ENCODE data around the gene KMO.

KMO gene

DNA sequence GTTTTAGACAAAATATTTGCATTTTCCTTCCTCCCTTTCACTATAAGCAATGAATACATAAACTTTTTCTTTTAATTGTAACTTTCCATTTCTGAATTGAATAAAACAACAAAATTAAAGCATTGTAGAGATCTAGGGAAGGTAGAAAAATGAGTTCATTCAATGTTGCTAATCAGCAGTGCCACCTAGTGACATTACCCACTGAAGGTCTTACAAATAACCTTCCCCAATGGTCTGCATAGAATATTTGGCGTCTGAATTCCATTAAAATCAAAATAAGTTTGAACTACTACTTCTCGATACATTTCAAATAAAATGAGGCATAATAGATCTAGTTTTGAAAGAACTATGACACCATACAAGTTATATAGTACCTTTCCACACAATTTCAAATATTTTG, 32.3 kb upstream of the KMO start:
- no peaks in the 10 kb centered on the region for H3K9me2 ChIP-seq (replicated peaks; ENCODE audit: insufficient read depth, low read length)
- no peak overlapping the region for H3K9ac ChIP-seq (ENCODE audit: low read length)
- no peak overlapping the region for H3K27ac ChIP-seq (ENCODE audit: low read depth, low read length)
- H3K4me2 ChIP-seq (ENCODE audit: low read depth, low read length, poor library complexity, severe bottlenecking): no peak overlapping the region
- no peaks in the 10 kb centered on the region for H4K20me1 ChIP-seq (ENCODE audit: low read depth, low read length)
- H3K4me3 ChIP-seq (ENCODE audit: insufficient read depth, low read length, poor library complexity, severe bottlenecking): no peak overlapping the region
- H3K79me2 ChIP-seq (ENCODE audit: insufficient read depth, low read length): no peaks in the 10 kb centered on the region
- H3K9me3 ChIP-seq (ENCODE audit: insufficient read depth, low read length): no peaks in the 10 kb centered on the region
- H2AFZ ChIP-seq (ENCODE audit: low read depth, low read length, severe bottlenecking): no peak overlapping the region
- TF ChIP-seq, protein P1, sequence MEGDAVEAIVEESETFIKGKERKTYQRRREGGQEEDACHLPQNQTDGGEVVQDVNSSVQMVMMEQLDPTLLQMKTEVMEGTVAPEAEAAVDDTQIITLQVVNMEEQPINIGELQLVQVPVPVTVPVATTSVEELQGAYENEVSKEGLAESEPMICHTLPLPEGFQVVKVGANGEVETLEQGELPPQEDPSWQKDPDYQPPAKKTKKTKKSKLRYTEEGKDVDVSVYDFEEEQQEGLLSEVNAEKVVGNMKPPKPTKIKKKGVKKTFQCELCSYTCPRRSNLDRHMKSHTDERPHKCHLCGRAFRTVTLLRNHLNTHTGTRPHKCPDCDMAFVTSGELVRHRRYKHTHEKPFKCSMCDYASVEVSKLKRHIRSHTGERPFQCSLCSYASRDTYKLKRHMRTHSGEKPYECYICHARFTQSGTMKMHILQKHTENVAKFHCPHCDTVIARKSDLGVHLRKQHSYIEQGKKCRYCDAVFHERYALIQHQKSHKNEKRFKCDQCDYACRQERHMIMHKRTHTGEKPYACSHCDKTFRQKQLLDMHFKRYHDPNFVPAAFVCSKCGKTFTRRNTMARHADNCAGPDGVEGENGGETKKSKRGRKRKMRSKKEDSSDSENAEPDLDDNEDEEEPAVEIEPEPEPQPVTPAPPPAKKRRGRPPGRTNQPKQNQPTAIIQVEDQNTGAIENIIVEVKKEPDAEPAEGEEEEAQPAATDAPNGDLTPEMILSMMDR (IDR thresholded peaks at IDR 0.05; ENCODE audit: insufficient read depth, low read length, poor library complexity, severe bottlenecking): peak; percentile 34
- no peak for TF ChIP-seq EZH2phosphoT487 (conservative IDR thresholded peaks at IDR 0.05; ENCODE audit: low read length)
- peaks cover 36% of the 10 kb centered on the region; the same call in 1 of the 2 replicates for H3K36me3 ChIP-seq (ENCODE audit: low read length)
- peaks cover 3% of the 10 kb centered on the region; the same call in 1 of the 2 replicates for H3F3A ChIP-seq (ENCODE audit: insufficient read depth)
- no peaks in the 10 kb centered on the region for H3K27me3 ChIP-seq (ENCODE audit: low read length)

DNA sequence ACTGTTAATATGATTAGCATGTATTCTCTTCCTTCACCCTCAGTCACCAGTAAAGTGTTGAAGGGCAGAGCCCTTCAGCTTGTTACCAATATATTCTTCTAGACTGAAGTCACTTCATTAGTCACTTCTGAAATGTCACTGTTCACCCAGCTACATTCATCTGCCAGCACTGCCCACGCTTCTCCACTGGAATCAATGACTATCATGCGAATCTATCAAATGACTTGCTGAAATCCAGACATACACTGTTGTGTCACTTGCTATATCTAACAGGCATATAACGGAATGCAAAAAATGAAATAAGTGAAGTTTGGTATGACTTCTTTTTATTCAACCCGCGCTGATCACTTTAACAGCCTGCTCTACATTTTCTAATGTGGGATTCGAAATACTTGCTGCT, 28.7 kb upstream of the KMO start:
- Histone ChIP-seq H3K4me3 (ENCODE audit: insufficient read depth, low read length, poor library complexity, severe bottlenecking) (no peak overlapping the region), H3K27ac (ENCODE audit: low read depth, low read length) (no peak overlapping the region), H3K36me3 (ENCODE audit: low read length) (peaks cover 50% of the 10 kb centered on the region), H4K20me1 (ENCODE audit: low read depth, low read length) (no peaks in the 10 kb centered on the region), H3K79me2 (ENCODE audit: insufficient read depth, low read length) (no peaks in the 10 kb centered on the region), H3F3A (ENCODE audit: insufficient read depth) (peaks cover 3% of the 10 kb centered on the region; the same call in 1 of the 2 replicates), H3K27me3 (ENCODE audit: low read length) (no peaks in the 10 kb centered on the region), H3K4me2 (ENCODE audit: low read depth, low read length, poor library complexity, severe bottlenecking) (no peak overlapping the region), H3K9ac (ENCODE audit: low read length) (no peak overlapping the region), H3K9me3 (ENCODE audit: insufficient read depth, low read length) (no peaks in the 10 kb centered on the region), H3K9me2 (replicated peaks; ENCODE audit: insufficient read depth, low read length) (no peaks in the 10 kb centered on the region), H2AFZ (ENCODE audit: low read depth, low read length, severe bottlenecking) (no peak overlapping the region)
- no peak for TF ChIP-seq EZH2phosphoT487 (conservative IDR thresholded peaks at IDR 0.05; ENCODE audit: low read length)
- TF ChIP-seq, protein P1 (IDR thresholded peaks at IDR 0.05; ENCODE audit: insufficient read depth, low read length, poor library complexity, severe bottlenecking): no peak

DNA sequence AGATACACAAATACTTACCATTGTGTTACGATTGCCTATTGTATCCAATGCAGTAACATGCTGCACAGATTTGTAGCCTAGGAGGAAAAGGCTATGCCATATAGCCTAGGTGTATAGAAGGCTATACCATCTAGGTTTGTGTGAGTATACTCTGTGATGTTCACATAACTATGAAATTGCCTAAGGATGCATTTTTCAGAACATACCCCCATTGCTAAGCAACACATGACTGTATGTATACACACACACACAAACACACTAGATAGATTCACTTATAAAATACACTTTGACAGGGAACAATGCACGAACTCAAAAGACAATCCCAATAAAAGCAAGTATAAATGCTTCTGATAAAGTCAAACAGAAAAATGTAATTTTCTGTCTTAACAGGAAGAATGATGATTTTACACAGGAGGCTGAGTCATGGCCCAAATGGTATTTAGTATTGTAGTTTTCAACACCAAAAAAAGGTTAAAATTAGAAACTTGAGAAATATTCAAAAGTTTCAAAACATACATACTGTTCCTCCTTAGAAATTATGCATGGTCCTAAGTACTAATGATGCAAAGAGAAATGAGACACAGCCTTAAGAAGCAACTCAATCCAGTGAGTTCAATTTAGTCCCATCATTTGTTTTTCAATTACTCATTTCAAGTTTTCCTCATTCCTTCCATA, 24.9 kb upstream of the KMO start:
- no peaks in the 10 kb centered on the region for H3K9me2 ChIP-seq (replicated peaks; ENCODE audit: insufficient read depth, low read length)
- no peak overlapping the region for H3K9ac ChIP-seq (ENCODE audit: low read length)
- H3K4me3 ChIP-seq (ENCODE audit: insufficient read depth, low read length, poor library complexity, severe bottlenecking): no peak overlapping the region
- H2AFZ ChIP-seq (ENCODE audit: low read depth, low read length, severe bottlenecking): no peak overlapping the region
- no peaks in the 10 kb centered on the region for H3K79me2 ChIP-seq (ENCODE audit: insufficient read depth, low read length)
- no peaks in the 10 kb centered on the region for H3F3A ChIP-seq (ENCODE audit: insufficient read depth)
- H4K20me1 ChIP-seq (ENCODE audit: low read depth, low read length): no peaks in the 10 kb centered on the region
- no peak overlapping the region for H3K4me2 ChIP-seq (ENCODE audit: low read depth, low read length, poor library complexity, severe bottlenecking)
- TF ChIP-seq, protein P1 (IDR thresholded peaks at IDR 0.05; ENCODE audit: insufficient read depth, low read length, poor library complexity, severe bottlenecking): no peak
- no peak for TF ChIP-seq EZH2phosphoT487 (conservative IDR thresholded peaks at IDR 0.05; ENCODE audit: low read length)
- no peaks in the 10 kb centered on the region for H3K27me3 ChIP-seq (ENCODE audit: low read length)
- no peaks in the 10 kb centered on the region for H3K9me3 ChIP-seq (ENCODE audit: insufficient read depth, low read length)
- peaks cover 50% of the 10 kb centered on the region for H3K36me3 ChIP-seq (ENCODE audit: low read length)
- H3K27ac ChIP-seq (ENCODE audit: low read depth, low read length): no peak overlapping the region

Data from SU-DHL-6 (cell line).